ENCODE measurements around the gene DAZAP2.

DNA sequence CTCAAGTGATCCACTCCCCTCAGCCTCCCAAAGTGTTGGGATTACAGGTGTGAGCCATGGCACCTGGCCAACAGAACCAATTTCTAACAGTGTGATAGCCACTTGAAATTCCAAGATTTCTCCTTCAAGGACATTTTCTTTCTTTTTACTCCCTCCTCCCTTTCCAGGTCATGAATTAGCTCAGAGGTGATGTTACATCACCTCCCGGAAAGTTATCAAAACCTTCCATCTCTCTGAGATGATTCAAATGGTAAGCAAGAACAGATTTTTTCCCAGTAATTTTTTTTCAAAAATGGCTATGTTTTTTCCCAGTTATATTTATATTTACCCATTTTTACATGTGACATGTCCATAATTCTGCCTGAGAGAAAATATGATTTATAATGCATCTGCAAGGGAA lies 47.2 kb downstream of the DAZAP2 start:
- TF ChIP-seq, protein P1, sequence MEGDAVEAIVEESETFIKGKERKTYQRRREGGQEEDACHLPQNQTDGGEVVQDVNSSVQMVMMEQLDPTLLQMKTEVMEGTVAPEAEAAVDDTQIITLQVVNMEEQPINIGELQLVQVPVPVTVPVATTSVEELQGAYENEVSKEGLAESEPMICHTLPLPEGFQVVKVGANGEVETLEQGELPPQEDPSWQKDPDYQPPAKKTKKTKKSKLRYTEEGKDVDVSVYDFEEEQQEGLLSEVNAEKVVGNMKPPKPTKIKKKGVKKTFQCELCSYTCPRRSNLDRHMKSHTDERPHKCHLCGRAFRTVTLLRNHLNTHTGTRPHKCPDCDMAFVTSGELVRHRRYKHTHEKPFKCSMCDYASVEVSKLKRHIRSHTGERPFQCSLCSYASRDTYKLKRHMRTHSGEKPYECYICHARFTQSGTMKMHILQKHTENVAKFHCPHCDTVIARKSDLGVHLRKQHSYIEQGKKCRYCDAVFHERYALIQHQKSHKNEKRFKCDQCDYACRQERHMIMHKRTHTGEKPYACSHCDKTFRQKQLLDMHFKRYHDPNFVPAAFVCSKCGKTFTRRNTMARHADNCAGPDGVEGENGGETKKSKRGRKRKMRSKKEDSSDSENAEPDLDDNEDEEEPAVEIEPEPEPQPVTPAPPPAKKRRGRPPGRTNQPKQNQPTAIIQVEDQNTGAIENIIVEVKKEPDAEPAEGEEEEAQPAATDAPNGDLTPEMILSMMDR (conservative IDR thresholded peaks at IDR 0.05; ENCODE audit: low read length) = no peak
- TF ChIP-seq EZH2phosphoT487 (IDR thresholded peaks at IDR 0.05; ENCODE audit: borderline replicate concordance, low read depth, low read length) = no peak

All from OCI-LY7 (cell line).